HepG2 (cell line): Measurements from ENCODE around the gene FGGY.

ENCODE experiments used
- CEBPB ChIP-seq: IDR thresholded peaks from 2 replicates; pipeline ENCODE4 v1.6.1; 2011; ENCODE audit warnings: low read depth, low read length, improper control_type of control experiment, borderline replicate concordance
- FOSL2 ChIP-seq: sonication (generic); formaldehyde crosslinking; IDR thresholded peaks from 2 replicates; pipeline ENCODE4 v1.4.0; 2020; ENCODE audit warnings: missing genetic modification reagents
- HMG20B ChIP-seq: conservative IDR thresholded peaks from 2 replicates; pipeline ENCODE4 v1.6.1; 2016; ENCODE audit warnings: missing genetic modification reagents, missing compliant biosample characterization
- HOMEZ ChIP-seq: IDR thresholded peaks from 2 replicates; pipeline ENCODE4 v1.6.1; 2016; ENCODE audit warnings: low read depth
- REXO4 ChIP-seq: sonication (generic); formaldehyde crosslinking; IDR thresholded peaks from 2 replicates; pipeline ENCODE4 v1.8.0; 2022; ENCODE audit warnings: missing genetic modification reagents, mild to moderate bottlenecking, borderline replicate concordance
- RXRA ChIP-seq: sonication (generic); formaldehyde crosslinking; IDR thresholded peaks from 2 replicates; pipeline ENCODE4 v1.5.1; 2020; ENCODE audit warnings: missing genetic modification reagents
- SUZ12 ChIP-seq: fragments of 150-350 bp; IDR thresholded peaks from 2 replicates; pipeline ENCODE4 v1.6.1; 2014; ENCODE audit warnings: low read depth, low read length
- TF ChIP-seq, protein P1 (sequence below): sonication (generic); formaldehyde crosslinking; IDR thresholded peaks from 2 replicates; pipeline ENCODE4 v1.5.0; 2020; ENCODE audit warnings: mild to moderate bottlenecking, missing genetic modification reagents, moderate library complexity

DNA sequence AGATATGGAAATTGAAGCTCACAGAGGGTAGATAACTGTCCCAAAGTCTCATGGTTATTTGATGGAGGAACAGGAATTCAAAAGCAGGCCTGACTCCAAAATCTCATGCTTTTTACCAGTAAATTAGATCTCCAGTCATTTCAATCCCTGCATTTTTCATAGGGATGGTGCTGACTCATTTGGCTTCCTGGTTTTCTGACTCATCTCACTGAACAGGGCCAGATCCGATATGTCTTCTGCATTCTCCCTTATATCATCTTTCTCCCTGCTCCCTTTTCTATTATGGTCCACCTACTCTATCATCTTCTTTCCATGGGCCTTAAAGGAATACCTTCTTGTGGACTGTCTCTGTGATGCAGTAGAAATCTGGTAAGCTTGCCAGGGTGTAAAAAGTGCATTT, 187.2 kb downstream of the FGGY start:
- TF ChIP-seq CEBPB (no peak), HMG20B (CRISPR knock-in tag) (no peak), RXRA (CRISPR knock-in tag) (no peak), FOSL2 (no peak), HOMEZ (CRISPR knock-in tag) (no peak), SUZ12 (no peak), REXO4 (CRISPR knock-in tag) (no peak)
- TF ChIP-seq, protein P1, sequence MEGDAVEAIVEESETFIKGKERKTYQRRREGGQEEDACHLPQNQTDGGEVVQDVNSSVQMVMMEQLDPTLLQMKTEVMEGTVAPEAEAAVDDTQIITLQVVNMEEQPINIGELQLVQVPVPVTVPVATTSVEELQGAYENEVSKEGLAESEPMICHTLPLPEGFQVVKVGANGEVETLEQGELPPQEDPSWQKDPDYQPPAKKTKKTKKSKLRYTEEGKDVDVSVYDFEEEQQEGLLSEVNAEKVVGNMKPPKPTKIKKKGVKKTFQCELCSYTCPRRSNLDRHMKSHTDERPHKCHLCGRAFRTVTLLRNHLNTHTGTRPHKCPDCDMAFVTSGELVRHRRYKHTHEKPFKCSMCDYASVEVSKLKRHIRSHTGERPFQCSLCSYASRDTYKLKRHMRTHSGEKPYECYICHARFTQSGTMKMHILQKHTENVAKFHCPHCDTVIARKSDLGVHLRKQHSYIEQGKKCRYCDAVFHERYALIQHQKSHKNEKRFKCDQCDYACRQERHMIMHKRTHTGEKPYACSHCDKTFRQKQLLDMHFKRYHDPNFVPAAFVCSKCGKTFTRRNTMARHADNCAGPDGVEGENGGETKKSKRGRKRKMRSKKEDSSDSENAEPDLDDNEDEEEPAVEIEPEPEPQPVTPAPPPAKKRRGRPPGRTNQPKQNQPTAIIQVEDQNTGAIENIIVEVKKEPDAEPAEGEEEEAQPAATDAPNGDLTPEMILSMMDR = no peak
